Embryonic facial prominence (tissue), 1 donor: ENCODE measurements around the gene RMRP.
"Not testable (repeated sequence)": the region's sequence is repeated elsewhere in the genome, so short reads cannot be mapped to it uniquely, and the experiment has no call there.

Experiments used
- DNase-seq: peaks from one replicate; pipeline ENCODE4 v3.0.0-alpha.2; 2016; ENCODE audit errors: extremely low spot score

The RMRP gene

DNA sequence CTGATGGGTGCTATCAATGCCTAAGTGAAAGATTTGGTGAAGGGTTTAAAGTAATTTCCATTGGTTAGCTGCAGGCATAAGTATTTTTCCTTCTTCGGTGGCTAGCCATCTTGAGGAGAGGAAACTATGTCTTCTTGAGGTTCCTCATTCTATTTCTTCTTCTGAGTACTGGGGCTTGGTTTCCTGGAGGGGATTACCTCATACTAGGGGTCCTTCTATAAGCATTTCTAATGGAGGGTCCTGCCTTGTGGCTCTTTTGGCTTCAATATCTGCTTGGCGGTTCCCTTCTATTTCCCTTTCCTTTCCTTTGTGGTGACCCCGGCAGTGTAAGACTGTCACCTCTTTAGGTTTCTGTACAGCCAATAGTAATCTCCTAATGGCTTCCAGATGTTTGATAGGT, 16.3 kb downstream of the RMRP start:
- not testable (repeated sequence) for DNase-seq

DNA sequence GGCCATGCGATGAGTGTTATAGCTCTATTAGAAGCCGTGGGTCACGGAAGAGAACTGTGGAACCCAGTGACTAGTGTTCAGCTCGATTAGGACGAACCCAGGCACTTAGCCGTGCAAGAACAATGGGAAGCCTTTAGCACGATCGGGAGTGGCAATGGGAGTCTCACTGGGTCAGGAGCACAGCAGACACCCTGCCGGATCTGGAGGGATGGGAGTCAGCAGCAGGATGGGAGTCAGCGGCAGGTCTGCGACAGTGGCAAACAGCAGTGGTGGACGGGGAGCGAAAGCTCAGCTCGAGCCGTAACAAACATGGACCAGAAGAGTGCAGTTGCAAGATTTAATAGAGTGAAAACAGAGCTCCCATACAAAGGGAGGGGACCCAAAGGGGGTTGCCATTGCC, 17.4 kb downstream of the RMRP start:
- DNase-seq = not testable (repeated sequence)

DNA sequence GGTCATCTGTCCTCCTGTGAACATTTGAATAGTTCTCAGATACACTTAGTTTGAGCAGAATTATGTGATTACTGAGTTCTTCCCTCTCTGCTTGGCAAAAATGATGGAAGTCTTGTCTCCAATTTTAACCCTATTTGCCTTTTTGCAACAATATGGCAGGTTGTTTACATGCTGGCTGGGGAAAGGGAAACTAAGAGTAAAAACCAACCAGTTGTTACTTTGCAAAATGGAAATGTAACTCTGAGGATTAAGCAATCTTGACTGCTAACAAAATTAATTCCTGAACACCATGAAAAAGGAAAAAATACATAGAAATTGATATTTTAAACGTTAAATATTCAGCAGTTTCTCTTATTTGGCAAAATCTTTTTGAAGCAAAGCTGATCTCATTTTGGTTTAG, 18.2 kb downstream of the RMRP start:
- DNase-seq = no peak

DNA sequence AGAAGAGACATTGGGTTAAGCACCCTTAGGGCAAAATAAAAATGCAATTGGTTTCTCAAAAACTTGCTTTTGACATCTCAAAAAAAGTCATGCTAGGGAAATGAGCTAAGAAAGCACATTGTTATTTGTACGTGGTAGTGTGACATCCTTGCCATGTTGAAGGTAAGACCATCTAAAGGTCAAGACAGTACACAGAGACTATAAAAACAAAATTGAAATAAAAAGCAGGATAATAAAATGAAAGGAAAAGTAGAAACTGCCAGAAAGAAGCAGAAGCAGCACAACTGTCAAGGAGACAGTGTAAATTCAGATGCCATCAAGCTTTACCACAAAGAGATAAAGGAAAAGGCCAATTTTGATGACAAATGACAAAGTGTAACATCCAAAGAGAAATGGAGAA, 18.6 kb downstream of the RMRP start:
- DNase-seq = not testable (repeated sequence)

DNA sequence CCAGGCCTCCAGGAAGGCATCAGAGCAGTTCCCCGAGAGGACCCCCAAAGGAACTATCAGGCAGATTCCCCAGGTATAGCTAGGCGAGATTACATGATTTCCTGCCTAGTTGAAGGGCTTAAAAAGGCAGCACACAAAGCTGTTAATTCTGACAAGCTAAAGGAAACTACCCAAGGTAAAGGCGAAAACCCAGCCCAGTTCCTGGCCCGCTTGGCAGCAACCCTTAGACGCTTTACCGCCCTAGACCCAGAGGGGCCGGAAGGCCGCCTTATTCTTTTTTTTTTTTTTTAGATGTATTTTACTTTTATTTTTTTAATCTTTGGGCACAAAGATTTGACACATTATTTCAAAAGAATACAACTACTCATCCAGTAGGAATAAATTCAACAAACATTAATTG, 19.1 kb downstream of the RMRP start:
- DNase-seq = not testable (repeated sequence)

DNA sequence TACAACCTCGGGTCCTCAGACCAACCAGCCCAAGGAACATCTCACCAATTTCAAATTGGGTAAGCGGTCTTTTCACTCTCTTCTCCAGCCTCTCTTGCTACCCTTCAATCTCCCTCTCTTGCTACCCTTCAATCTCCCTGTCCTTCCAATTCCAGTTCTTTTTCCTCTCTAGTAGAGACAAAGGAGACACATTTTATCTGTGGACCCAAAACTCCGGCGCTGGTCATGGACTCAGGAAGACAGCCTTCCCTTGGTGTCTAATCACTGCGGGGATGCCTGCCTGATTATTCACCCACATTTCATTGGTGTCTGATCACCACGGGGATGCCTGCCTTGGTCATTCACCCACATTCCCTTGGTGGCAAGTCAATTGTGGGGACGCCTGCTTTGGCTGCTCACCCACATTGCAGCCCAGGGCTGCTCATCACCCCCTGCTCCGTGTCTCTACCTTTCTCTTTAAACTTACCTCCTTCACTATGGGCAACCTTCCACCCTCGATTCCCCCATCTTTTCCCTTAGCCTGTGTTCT, 20.3 kb downstream of the RMRP start:
- DNase-seq = not testable (repeated sequence)

DNA sequence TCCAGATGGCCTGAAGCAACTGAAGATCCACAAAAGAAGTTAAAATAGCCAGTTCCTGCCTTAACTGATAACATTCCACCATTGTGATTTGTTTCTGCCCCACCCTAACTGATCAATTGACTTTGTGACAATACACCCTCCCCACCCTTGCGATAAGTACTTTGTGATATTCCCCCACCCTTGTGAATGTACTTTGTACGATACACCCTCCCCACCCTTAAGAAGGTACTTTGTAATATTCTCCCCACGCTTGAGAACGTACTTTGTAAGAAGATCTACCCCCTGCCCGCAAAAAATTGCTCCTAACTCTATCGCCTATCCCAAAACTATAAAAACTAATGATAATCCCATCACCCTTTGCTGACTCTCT, 21.0 kb downstream of the RMRP start:
- not testable (repeated sequence) for DNase-seq

DNA sequence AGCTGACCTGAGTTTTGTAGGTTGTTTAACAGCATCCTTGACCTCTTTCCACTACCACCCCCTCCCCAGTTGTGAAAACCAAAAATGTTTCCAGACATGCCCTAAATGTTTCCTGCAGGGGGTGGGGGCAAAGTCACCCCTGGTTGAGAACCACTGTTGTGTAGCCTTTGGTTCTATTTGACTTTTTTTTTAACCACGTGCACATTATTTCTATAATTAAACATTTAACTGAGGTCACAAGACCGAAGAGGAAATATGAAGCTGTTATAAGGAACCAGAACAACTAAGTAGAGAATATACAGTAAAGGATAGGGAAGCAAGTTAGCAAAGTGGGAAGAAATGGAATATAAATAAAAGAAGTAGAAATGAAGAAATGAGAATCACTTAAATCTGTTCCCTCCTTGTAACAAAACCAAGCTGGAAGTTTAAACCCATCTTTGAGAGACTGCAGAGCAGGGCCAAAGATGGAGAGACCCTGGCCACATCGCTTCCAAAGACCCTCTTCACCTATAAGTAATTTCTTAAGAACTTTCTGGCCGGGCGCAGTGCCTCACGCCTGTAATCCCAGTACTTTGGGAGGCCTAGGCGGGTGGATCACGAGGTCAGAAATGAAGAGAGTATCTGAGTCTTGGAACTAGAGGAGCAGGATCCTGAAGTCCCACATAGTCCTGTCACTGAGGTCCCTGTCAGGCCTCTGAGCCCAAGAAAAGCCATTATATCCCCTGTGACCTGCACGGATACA, 21.5 kb downstream of the RMRP start:
- DNase-seq = no peak

DNA sequence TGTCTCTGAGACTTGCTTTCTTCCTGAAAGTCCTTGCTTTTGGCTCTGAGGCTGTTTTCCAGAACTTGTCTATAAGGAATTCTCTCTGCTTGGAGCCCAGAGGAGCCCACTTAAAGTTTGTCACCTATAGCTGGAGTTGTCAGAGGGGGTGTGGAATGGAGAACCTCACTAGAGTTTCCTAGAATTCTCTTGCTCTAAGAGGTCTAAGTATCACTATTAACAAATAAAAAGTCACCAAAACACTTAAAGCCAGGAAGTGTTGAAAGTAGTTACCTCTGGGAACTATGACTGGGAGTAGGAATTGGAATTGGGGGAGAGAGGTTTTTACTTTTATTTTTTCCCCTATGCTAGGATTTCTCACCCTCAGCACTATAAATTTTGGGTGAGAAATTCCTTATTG, 22.1 kb downstream of the RMRP start:
- no peak for DNase-seq

DNA sequence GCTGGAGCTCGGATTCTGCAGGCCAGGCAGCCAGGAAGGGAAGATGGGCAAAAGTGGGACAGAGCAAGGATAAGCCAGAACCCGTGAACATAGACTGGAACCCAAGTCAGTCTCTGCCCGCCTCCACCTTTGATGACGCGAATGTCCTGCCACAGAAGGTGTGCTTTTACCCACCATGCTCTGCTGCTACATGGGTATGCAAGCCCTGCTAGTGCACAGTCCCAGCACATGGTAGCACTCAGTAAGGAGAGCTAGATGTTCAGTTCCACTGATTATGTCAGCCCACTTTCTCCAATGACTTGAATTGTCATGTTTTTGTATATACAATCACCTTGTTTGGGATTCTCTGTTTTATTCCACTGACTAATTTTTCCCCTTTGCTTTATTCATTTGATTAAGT, 28.2 kb downstream of the RMRP start:
- no peak for DNase-seq

DNA sequence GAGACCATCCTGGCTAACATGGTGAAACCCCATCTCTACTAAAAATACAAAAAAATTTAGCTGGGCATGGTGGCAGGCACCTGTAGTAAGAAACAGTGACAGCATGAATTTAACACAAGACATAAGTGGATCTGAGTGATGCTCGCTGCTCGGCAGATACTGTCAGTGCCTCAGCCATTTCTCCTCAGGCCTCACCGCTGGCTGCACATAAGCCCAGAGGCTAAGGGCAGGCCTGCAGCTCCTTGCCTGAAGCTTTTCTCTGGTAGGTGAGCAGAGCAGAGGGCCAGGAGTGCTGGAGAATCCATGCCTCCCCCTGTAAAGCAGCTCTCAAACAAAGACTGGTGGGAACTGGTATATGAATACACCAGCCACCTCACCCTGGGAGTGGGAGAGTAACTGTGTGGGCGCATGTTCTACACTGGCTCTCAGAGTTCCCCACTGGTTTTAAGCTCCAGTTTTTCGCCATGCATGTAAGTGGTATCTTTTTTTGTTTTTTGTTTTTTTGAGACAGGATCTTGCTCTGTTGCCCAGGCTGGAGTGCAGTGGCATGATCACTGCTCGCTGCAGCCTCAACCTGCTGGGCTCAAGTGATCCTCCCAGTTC, 29.3 kb downstream of the RMRP start:
- no peak for DNase-seq

DNA sequence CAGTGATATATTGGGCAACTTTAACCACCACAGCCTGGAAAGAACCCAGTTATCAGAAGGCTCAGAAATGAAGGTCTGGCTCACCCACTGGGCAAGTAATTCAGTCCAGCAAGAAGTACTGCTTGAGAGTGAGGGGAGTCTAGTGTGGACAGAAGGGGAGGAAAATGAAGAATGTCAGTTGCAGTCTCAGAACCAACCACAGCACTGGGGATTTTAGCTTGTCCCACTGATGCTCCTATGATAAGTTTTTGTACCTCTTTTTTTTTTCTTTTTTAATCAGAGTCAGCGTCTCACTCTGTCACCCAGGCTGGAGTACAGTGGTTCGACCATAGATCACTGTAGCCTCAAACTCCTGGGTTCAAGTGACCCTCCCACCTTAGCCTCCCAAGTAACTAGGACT, 30.2 kb downstream of the RMRP start:
- DNase-seq = no peak

DNA sequence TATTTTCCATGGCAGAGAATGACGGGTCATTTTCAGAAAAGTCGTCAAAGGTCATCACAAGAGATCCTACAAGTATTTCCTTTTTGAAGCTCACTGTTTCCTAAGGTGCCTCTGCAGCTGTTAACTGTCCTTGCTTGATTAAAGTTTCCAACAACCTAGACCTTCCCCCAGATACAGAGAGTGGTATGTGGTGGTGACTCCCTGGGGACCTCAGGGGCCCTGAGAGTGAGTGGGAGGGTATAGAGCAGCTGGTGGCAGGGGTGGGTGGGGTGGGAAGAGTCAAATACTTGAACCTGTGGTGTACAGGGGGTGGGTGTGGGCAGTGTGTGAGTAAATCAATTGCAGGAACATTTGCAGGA, 38.0 kb downstream of the RMRP start:
- DNase-seq = no peak

DNA sequence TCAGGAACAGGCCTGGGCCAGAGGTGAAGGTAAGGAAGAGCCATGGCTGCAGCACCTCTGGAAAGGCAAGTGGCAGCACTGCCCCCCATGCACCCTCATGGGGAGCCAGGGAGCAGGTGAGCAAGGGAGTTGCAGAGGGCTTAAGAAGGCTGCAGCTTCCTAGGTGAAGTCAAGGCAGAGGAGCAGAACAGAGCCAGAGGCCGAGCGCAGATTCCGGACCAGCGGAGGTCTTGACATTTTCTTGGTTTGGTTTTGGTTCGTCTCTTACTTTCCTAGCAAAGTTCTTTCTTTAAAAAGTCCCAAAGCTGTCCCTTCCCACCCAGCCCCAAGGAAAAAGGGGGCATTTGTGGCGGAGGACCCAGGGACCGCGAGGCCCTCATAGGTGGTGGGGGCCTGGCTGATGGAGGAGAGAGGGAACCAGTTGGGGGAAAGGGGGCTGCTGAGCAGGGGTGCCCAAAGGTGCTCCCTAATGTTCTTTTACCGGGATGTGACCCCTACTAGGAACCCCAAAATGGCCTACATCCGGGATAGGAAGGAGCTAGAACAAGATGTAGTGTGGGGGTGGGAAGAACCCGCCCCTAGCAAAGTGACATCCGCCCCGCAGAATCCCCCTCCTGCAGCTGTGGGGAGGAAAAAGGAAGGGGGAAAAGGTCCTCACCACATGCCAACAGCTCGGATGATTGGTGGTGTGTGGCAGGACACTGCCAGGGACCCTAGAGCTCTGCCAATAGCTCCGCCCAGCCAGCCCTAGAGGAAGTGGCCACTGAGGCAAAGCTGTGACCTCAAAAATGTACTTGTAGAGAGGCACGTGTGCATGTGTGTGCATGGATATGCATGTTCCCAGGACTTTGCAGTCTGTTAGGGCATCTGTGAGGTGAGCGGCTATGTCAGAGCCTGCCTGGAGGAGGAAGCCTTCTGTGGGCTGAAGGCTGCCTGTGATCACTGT, 38.7 kb downstream of the RMRP start:
- DNase-seq = no peak

DNA sequence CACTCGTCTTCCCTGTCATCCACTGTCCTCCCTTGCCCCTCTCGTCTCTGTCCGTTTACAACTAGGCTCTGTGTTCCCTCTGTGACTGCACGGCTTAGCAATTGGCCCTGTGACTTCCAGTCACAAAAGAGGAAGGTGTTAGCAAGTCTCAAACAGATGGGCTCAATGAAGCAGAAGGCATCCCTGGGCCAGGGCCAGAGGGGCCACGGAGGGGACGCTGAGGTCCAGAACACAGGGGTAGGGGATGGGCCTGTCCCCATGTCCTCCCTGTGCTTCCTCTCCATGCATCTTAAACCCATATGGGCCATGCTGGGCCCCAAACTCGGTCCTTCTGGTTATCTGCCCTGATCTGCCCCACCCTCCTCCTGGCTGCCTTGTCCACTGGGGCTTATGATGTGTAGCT, 39.5 kb downstream of the RMRP start, which contains the start of gene CD72:
CD72 (minus strand) TSS at position 89 of the 403 bp plus-strand sequence. CDS start 110 bp downstream, outside the sequence.
- DNase-seq = no peak

DNA sequence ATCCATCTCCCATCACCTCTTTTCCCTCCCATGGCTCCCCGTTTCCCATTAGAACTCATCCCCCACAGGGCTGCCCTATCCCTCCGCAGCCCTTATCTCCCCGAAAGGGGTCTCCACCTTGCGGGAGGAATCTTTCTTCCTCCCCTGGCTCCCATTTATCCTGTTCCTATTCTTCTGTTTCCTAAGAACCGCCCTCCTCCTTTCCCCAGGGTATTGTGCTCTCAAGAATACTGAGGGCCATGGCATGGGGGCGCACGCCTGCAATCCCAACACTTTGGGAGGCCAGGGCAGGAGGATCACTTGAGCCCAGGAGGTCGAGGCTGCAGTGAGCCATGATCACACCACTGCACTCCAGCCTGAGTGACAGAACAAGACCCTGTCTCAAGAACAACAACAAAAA, 40.3 kb downstream of the RMRP start:
- no peak for DNase-seq

DNA sequence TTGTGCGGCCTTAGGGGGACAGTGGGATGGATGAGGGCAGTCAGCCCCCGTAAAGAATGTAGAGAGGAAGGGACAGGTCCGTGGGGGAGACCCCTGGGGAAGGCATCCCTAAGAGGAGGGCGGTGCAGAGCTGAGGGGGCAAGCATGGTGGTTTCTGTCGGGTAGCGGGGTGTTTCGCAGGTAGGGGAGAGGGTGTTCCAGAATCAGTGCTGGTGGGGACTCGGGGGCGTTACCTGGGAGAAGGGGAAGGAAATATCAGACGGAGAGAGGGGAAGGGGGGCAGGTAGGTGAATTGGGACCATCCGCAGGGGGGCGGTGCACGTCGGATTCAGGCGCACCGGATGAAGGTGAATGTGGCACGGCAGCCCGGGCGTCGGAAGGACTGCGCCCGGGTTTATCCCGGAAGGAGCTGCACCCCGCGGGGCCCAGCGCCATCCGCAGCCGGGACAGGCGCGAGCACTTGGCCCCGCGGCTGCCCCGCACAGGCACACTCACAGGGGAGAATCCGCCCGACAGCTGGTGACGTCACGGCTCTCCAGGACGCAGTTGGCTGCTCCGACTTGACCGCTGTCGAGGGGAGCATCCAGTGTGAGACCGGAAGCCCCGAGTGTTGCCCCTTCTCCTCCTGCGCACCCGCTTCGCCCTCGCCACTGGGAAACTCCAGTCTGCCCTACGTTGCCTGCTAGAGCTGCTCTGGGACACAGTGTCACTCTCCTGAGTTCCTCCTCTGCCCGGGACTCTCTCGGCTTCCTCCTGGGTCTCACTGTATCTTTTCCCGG, 40.9 kb downstream of the RMRP start:
- no peak for DNase-seq

DNA sequence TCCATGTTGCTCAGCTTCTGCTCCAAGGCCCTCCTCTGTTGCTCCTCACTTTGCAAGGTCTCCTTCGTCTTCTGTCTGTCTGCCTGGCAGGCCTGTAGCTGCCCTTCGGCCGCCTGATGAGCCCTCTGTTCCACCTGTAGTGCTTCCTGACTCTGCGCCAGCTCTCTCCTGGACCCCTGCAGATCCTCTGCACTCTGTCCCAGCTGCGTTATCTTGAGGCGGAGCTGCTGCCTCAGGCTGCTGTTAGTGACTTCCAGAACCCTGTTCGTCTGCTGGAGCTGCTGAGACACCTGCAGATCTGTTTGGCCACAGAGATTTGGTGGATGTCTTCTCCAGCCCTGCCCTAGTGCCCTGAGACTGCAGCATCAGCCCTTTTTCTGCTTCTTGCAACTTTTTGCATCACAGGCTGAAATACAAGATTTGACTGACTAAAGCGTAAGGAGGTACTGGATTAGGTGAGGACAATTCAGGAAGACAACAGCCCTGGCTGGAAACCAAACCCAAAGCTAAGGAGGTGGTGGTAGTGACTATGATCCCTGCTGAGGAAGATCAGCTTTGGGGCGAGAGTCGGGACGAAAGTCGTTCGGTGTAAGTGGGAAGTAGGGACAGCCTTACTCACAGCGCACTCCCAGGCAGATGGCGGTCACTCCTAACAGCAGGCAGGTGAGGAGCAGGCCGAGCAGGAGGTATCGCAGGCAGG, 41.7 kb downstream of the RMRP start:
- DNase-seq = no peak

DNA sequence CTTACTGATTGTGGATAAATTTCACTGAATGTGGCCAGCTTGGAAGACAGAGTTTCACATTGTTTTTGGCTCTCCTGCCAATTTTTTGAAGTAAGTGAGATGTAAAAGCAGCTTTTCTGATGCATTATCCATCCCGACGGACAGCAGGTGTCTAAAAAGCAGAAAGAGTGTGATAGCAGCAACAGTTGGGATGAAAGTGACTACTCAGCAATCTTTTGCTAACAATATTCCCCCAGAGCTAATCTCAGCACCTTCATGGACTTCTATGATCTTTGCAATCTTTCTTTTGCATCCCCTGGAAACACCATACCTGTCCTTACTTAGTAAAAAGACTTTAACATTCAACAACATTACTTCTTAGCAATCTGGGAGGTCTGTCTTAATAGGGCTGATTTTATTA, 45.0 kb downstream of the RMRP start:
- DNase-seq = no peak

DNA sequence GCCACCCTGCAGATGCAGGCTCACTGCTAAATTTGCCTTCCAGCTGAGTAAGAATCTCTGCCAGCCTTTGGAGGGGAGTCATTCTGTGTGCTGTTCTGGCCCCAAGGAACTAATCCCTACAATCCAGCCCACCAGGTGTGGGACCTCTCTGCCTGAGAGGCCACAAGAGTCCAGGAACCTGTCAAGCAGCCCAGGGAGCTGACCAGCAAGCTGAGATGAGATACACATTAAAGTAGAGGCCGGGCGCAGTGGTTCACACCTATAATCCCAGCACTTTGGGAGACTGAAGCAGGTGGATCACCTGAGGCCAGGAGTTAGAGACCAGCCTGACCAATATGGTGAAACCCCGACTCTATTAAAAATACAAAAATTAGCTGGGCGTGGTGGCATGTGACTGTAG, 45.8 kb downstream of the RMRP start:
- not testable (repeated sequence) for DNase-seq

DNA sequence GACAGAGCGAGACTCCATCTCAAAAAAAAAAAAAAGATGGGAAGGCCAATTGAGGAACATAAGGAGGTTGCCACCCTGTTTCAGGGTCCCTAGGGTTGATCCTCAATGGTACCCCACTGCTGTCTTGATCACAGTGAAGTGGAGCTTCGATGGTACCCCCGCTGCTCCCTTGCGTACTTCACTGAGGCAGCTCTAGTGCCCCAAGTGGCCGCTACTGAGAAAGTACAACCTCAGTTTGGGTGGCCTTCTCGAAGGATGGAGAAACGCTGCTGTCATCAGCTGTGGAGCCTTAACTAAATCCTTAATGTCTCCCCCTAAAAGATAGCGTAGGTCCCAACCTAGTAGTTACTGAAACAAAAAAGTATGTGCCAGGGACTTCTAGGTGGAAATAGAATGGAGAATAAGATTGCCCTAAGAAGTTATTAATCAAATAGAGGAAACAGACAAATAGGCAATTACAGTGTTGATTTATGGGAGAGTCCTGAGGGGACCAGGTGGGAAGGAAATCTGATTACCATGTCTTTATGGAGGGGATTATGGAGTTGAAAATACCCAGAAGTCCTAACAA, 46.5 kb downstream of the RMRP start:
- DNase-seq = no peak
